T-cell (primary cell): Measurements from ENCODE around the gene NPAT. TPM values are rescaled to one million over a fixed set of nuclear protein-coding genes. Genes with fewer than 3 reads are reported as not detected.

ENCODE experiments used
- ATAC-seq, 4 experiments: fragments of 200-7000 bp in 3 of 4; fragments of 150-1000 bp in 1 of 4; cut with Tn5 transposase; replicated peaks in 1 of 4; 1 replicate in 3 of 4; 2 replicates in 1 of 4; pipeline ENCODE4 v1.10.0; 2021; ENCODE audit warnings: moderate library complexity in 3 of 4, mild to moderate bottlenecking in 2 of 4, moderate number of reproducible peaks in 1 of 4
- CTCF ChIA-PET, 2 donors: fragments of 300-600 bp; sonication (Branson Sonifier 250); formaldehyde crosslinking; loops; one replicate each; lab custom pipeline; 2022; ENCODE audit warnings: antibody characterized with exemption in 2 of 2; lab: Charles Lee
- POLR2A ChIA-PET, 2 donors: fragments of 300-600 bp; sonication (Branson Sonifier 250); formaldehyde crosslinking; loops; one replicate each; lab custom pipeline; 2022; ENCODE audit warnings: antibody characterized with exemption in 2 of 2; lab: Charles Lee
- DNase-seq, 35 experiments: peaks; one replicate each; pipeline versions ENCODE4 v3.0.0 to v3.0.0-alpha.2; 2013 to 2023
- H3K27ac ChIP-seq: one replicate; pipeline ENCODE4 v1.5.1; 2013; ENCODE audit warnings: low read length
- H3K27me3 ChIP-seq, 2 experiments: replicated peaks in 1 of 2; 1 replicate in 1 of 2; 2 replicates in 1 of 2; pipeline versions ENCODE4 v1.6.1 to v1.7.0; 2013; ENCODE audit warnings: low read length in 1 of 2, mixed read lengths in 1 of 2; ENCODE audit not compliant: control insufficient read depth in 2 of 2, insufficient read depth in 2 of 2; ENCODE audit errors: extremely low read depth in 1 of 2
- H3K36me3 ChIP-seq, 2 donors: 1 replicate in 1 of 2; 2 replicates in 1 of 2; pipeline versions ENCODE4 v1.6.1 to v1.7.0; 2013; ENCODE audit warnings: low read length in 1 of 2; ENCODE audit not compliant: control insufficient read depth in 2 of 2, insufficient read depth in 1 of 2; ENCODE audit errors: extremely low read depth in 1 of 2
- H3K4me1 ChIP-seq, 2 experiments: 1 replicate in 1 of 2; 2 replicates in 1 of 2; pipeline versions ENCODE4 v1.6.1 to v1.7.0; 2013; ENCODE audit warnings: low read length in 2 of 2, mixed read lengths in 1 of 2; ENCODE audit not compliant: insufficient read depth in 2 of 2, control insufficient read depth in 1 of 2; ENCODE audit errors: extremely low read depth in 1 of 2
- H3K4me3 ChIP-seq, 2 donors: 1 replicate in 1 of 2; 2 replicates in 1 of 2; pipeline versions ENCODE4 v1.5.1 to v1.7.0; 2013; ENCODE audit warnings: mild to moderate bottlenecking in 2 of 2, low read length in 1 of 2, moderate library complexity in 1 of 2; ENCODE audit not compliant: control insufficient read depth in 1 of 2; ENCODE audit errors: extremely low read depth in 1 of 2
- H3K9me3 ChIP-seq: 2 replicates; pipeline ENCODE4 v1.7.0; 2013
- H3K27ac Mint-ChIP-seq, 2 donors: one replicate each; pipeline ENCODE4 v1.8.0; 2020 to 2021; ENCODE audit warnings: mild to moderate bottlenecking in 2 of 2, mixed read lengths in 2 of 2
- H3K27me3 Mint-ChIP-seq, 2 donors: one replicate each; pipeline ENCODE4 v1.8.0; 2021 to 2022; ENCODE audit warnings: mixed read lengths in 2 of 2
- H3K36me3 Mint-ChIP-seq: one replicate; pipeline ENCODE4 v1.8.0; 2021; ENCODE audit warnings: mixed read lengths
- H3K4me1 Mint-ChIP-seq, 3 donors: one replicate each; pipeline ENCODE4 v1.8.0; 2020 to 2022; ENCODE audit warnings: mixed read lengths in 3 of 3, mild to moderate bottlenecking in 1 of 3
- H3K4me3 Mint-ChIP-seq, 3 donors: one replicate each; pipeline ENCODE4 v1.8.0; 2020 to 2022; ENCODE audit warnings: mild to moderate bottlenecking in 3 of 3, mixed read lengths in 3 of 3, moderate library complexity in 3 of 3
- H3K9me3 Mint-ChIP-seq, 3 donors: one replicate each; pipeline ENCODE4 v1.8.0; 2020 to 2022; ENCODE audit warnings: mixed read lengths in 3 of 3
- WGBS: methylation state at CpG from one replicate; pipeline ENCODE4 v1.1.5; 2013; ENCODE audit warnings: missing lambda C conversion rate; ENCODE audit not compliant: insufficient coverage; 5-methylcytosine and 5-hydroxymethylcytosine counted together
- total RNA-seq, 35 experiments: library from RNA in 6 of 35; stranded (reverse) in 6 of 35; fragments of 120-200 nt in 1 of 35; gene quantifications; one replicate each; pipeline versions ENCODE4 v1.2.1 to v1.2.4 and lab custom pipeline; 2013 to 2026

The NPAT gene
- total RNA-seq (10 to 100 TPM; 46.9 to 54.1 (median 49.1) TPM), total RNA-seq (lab: John Stamatoyannopoulos, UW) (106 to 250 (median 168) reads per million in 29 experiments)
- 60.1 TPM for total RNA-seq (2013)

DNA sequence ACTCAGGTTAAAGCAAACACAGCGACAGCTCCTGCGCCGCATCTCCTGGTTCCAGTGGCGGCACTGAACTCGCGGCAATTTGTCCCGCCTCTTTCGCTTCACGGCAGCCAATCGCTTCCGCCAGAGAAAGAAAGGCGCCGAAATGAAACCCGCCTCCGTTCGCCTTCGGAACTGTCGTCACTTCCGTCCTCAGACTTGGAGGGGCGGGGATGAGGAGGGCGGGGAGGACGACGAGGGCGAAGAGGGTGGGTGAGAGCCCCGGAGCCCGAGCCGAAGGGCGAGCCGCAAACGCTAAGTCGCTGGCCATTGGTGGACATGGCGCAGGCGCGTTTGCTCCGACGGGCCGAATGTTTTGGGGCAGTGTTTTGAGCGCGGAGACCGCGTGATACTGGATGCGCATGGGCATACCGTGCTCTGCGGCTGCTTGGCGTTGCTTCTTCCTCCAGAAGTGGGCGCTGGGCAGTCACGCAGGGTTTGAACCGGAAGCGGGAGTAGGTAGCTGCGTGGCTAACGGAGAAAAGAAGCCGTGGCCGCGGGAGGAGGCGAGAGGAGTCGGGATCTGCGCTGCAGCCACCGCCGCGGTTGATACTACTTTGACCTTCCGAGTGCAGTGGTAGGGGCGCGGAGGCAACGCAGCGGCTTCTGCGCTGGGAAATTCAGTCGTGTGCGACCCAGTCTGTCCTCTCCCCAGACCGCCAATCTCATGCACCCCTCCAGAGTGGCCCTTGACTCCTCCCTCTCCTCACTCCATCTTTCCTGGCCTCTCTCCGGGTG lies at the start of gene NPAT, which contains the start of gene ATM:
TSS of gene NPAT (minus strand) at position 65 of the 774 bp plus-strand sequence. CDS start 102 bp downstream, outside the sequence.
TSS of gene ATM (plus strand) at position 494 of the 774 bp plus-strand sequence. CDS start 4,558 bp downstream, outside the sequence.
- H3K27ac ChIP-seq, result peak within 1 kb of the TSS; percentile 98
- no peaks in the 10 kb centered on the region for H3K27me3 ChIP-seq
- peaks cover 0 to 5% of the 10 kb centered on the region in 2 donors for H3K36me3 ChIP-seq
- peak within 1 kb of the TSS; percentile 95 to 96 for H3K4me3 ChIP-seq
- ATAC-seq (peak; percentile 79 to 85 (median 80)), DNase-seq (peak; percentile 95 to 100 (median 99))
- ChIA-PET CTCF (interaction anchor here (0.5 to 2.8 kb wide), 8 partner anchors 12 to 110 kb away, joined by 3 to 41 read pairs (median 4); no protein-coding TSS in a partner anchor), POLR2A (interaction anchor here (0.5 to 6.1 kb wide), 8 partner anchors 13 to 392 kb away, joined by 3 to 107 read pairs (median 5); no protein-coding TSS in a partner anchor)
- H3K9me3 ChIP-seq, result no peaks in the 10 kb centered on the region
- Mint-ChIP-seq H3K9me3 (no peaks in the 10 kb centered on the region), H3K4me3 (no peak within 1 kb of the TSS), H3K27me3 (no peaks in the 10 kb centered on the region), H3K27ac (no peak within 1 kb of the TSS), H3K36me3 (peaks cover 41% of the 10 kb centered on the region), H3K4me1 (peaks cover 47 to 61% (median 50%) of the 10 kb centered on the region in 3 donors)
- WGBS, result under 1% methylated on average over 69 of the region's 70 CpGs
- H3K4me1 ChIP-seq, result peaks cover 21 to 44% of the 10 kb centered on the region in 2 experiments

DNA sequence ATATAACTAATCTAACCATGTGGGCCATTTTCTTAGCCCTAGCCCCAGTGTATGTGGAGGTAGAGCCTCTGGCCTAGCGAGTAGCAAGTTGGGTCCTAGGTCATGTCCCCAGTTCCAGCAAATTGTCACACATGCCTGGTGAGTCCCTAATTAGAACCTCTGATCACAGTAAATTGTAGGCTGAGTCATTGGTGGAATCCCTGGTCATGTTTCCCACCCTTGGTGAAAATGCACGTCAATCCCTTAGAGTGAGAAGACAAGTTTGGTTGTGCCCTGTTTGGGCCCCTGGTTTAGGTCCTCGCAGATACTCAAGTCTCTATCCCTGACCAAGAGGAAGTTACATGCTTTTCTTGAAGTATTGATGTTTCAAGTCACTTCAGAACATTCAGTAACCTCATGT lies 47.1 kb upstream of the NPAT start:
- Histone ChIP-seq H3K27ac (no peak overlapping the region), H3K27me3 (no peaks in the 10 kb centered on the region), H3K9me3 (no peaks in the 10 kb centered on the region), H3K36me3 (peaks cover 0 to 58% of the 10 kb centered on the region in 2 donors), H3K4me3 (no peak overlapping the region), H3K4me1 (no peaks in the 10 kb centered on the region)
- Mint-ChIP-seq H3K27me3 (no peaks in the 10 kb centered on the region), H3K4me3 (no peak overlapping the region), H3K27ac (peak overlapping the region; percentile 39 to 51), H3K36me3 (peaks cover 60% of the 10 kb centered on the region), H3K4me1 (peaks cover 28 to 34% (median 31%) of the 10 kb centered on the region in 3 donors), H3K9me3 (peaks cover 6 to 10% (median 7%) of the 10 kb centered on the region in 3 donors)
- 100% methylated on average over 1 of the region's 3 CpGs for WGBS
- no peak for DNase-seq
- CTCF ChIA-PET, result no interaction called here
- no peak for ATAC-seq
- POLR2A ChIA-PET, result no interaction called here

DNA sequence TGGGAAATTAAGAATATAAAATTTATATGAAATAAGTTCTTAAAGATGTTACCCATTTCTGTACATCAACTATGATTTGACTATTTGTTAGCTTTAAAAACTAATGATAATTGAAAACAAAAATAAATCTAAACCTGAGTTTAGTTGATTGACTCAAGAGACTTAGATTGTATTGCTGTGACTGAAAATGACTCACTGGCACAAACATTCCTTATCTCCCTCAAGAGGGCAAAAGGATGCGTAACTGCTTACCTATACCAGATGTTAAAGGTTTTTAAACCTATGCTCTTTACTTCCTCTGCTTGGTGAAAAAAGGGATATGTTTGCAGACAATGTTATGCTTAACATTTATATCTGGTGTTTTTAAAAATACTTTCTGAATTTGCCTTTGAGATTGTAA lies 30.7 kb upstream of the NPAT start:
- Mint-ChIP-seq H3K27me3 (no peaks in the 10 kb centered on the region), H3K36me3 (peaks cover 69% of the 10 kb centered on the region), H3K27ac (peak overlapping the region; percentile 66 to 76), H3K4me3 (no peak overlapping the region), H3K9me3 (no peaks in the 10 kb centered on the region), H3K4me1 (peaks cover 52 to 67% (median 59%) of the 10 kb centered on the region in 3 donors)
- Histone ChIP-seq H3K27me3 (no peaks in the 10 kb centered on the region), H3K4me1 (peaks cover 4 to 8% of the 10 kb centered on the region in 2 experiments), H3K36me3 (peaks cover 0 to 87% of the 10 kb centered on the region in 2 donors), H3K27ac (peak overlapping the region; percentile 18), H3K9me3 (no peaks in the 10 kb centered on the region), H3K4me3 (no peak overlapping the region)
- no CpG with 5 or more reads among the region's 1 CpG for WGBS
- ATAC-seq, result peak in 3 of 4 experiments; percentile 36 to 40 (median 40)
- peak in 1 of 35 experiments; percentile 28 for DNase-seq
- ChIA-PET POLR2A (interaction anchor here (0.6 to 1.9 kb wide), 6 partner anchors 16 to 124 kb away, joined by 3 to 6 read pairs (median 4); no protein-coding TSS in a partner anchor), CTCF (interaction anchor here (0.9 to 2.2 kb wide), 5 partner anchors 14 to 104 kb away, joined by 3 to 25 read pairs (median 3); partner anchors contain the start of genes ATM (in 1 of the 2) and NPAT (in 1 of the 2))

DNA sequence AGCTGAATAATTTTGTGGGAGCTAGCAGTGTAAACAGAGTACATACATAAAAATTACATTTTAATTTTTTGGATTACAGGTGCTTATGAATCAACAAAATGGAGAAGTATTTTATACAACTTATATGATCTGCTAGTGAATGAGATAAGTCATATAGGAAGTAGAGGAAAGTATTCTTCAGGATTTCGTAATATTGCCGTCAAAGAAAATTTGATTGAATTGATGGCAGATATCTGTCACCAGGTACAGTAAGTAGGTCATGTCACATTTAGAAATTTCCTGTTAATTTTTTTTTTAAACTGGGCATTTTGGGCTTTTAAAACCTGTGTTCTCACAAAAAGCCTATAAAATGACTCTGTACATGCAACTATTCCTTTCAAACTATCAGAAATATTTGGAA lies 24.4 kb upstream of the NPAT start:
- Mint-ChIP-seq H3K4me3 (no peak overlapping the region), H3K36me3 (peaks cover 56% of the 10 kb centered on the region), H3K9me3 (no peaks in the 10 kb centered on the region), H3K4me1 (peaks cover 72 to 82% (median 80%) of the 10 kb centered on the region in 3 donors), H3K27me3 (no peaks in the 10 kb centered on the region), H3K27ac (peak overlapping the region; percentile 79 to 94)
- peak overlapping the region; percentile 45 for H3K27ac ChIP-seq
- no peaks in the 10 kb centered on the region for H3K27me3 ChIP-seq
- no peaks in the 10 kb centered on the region for H3K9me3 ChIP-seq
- H3K4me3 ChIP-seq, result no peak overlapping the region
- peaks cover 0 to 67% of the 10 kb centered on the region in 2 donors for H3K36me3 ChIP-seq
- ATAC-seq (no peak), DNase-seq (no peak)
- no CpG with 5 or more reads among the region's 2 CpGs for WGBS
- ChIA-PET CTCF (no interaction called here), POLR2A (interaction anchor here in 1 of 2 donors (0.5 kb wide), 1 partner anchor 9 kb away, joined by 3 read pairs; no protein-coding TSS in a partner anchor)
- peaks cover 29 to 35% of the 10 kb centered on the region in 2 experiments for H3K4me1 ChIP-seq

DNA sequence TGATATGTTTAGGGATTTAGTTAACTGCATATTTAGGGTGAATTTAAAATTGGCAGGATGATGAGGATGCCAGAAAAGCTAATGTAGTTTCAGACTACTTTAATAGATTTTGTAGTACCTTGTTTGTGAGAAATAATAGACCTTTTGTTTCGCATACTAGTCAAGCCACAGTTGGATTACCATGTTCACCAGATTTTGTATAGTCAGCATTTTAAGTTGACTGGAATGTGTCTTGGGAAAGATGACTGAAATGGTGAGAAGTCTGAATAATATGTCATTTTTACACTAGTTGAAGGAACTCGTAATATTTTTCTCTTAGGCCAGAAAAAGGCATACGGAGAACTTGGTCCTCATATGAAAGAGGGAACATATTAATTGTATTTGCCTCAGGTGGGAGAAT lies 23.9 kb upstream of the NPAT start:
- Mint-ChIP-seq H3K27ac (peak overlapping the region; percentile 79 to 94), H3K4me3 (no peak overlapping the region), H3K9me3 (no peaks in the 10 kb centered on the region), H3K27me3 (no peaks in the 10 kb centered on the region), H3K4me1 (peaks cover 72 to 83% (median 82%) of the 10 kb centered on the region in 3 donors), H3K36me3 (peaks cover 52% of the 10 kb centered on the region)
- H3K9me3 ChIP-seq, result no peaks in the 10 kb centered on the region
- H3K4me3 ChIP-seq, result no peak overlapping the region
- peaks cover 0 to 64% of the 10 kb centered on the region in 2 donors for H3K36me3 ChIP-seq
- 100% methylated on average over 2 of the region's 3 CpGs for WGBS
- H3K27ac ChIP-seq, result peak overlapping the region; percentile 45
- peaks cover 34 to 39% of the 10 kb centered on the region in 2 experiments for H3K4me1 ChIP-seq
- DNase-seq (no peak), ATAC-seq (no peak)
- ChIA-PET POLR2A (interaction anchor here (0.6 to 0.7 kb wide), 3 partner anchors 14 to 24 kb away, joined by 3 to 7 read pairs (median 5); no protein-coding TSS in a partner anchor), CTCF (no interaction called here)
- H3K27me3 ChIP-seq, result no peaks in the 10 kb centered on the region

DNA sequence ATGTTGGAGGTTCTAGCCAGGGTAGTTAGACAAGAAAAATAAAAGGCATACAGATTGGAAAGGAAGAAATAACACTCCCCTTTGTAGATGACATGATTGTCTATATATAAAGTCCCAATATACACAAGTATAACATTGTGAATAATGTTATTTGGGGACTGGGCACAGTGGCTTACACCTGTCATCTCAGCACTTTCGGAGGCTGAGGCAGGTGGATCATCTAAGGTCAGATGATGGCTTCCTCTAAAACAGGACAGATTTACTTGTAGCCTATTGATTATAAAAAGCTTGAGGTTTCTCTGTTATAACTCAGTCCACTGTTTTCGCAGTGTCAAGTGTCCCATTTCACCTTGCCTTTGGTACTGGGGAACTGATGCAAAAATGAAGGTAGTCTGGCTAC lies 20.0 kb upstream of the NPAT start:
- H3K27ac Mint-ChIP-seq, result peak overlapping the region; percentile 86 to 91
- Histone ChIP-seq H3K27me3 (no peaks in the 10 kb centered on the region), H3K9me3 (no peaks in the 10 kb centered on the region), H3K36me3 (peaks cover 0 to 42% of the 10 kb centered on the region in 2 donors), H3K4me1 (peaks cover 54 to 65% of the 10 kb centered on the region in 2 experiments), H3K27ac (peak overlapping the region; percentile 86), H3K4me3 (no peak overlapping the region)
- ATAC-seq, result no peak
- ChIA-PET CTCF (no interaction called here), POLR2A (no interaction called here)
- H3K4me1 Mint-ChIP-seq, result peaks cover 84 to 90% (median 87%) of the 10 kb centered on the region in 3 donors
- H3K36me3 Mint-ChIP-seq, result peaks cover 51% of the 10 kb centered on the region
- no peaks in the 10 kb centered on the region for H3K9me3 Mint-ChIP-seq
- H3K27me3 Mint-ChIP-seq, result no peaks in the 10 kb centered on the region
- WGBS, result no CpG with 5 or more reads among the region's 2 CpGs
- H3K4me3 Mint-ChIP-seq, result peak overlapping the region in 2 of 3 donors; percentile 21 to 60
- DNase-seq, result no peak
